ENCODE data around the gene TNNI3K. TPM values are rescaled to one million over a fixed set of nuclear protein-coding genes. Genes with fewer than 3 reads are reported as not detected.
A peak's percentile ranks its signal among the peaks of the same experiment; 100 is the strongest.

The TNNI3K gene
- total and polyA plus RNA-seq, 2 of the 8 experiments (the other 6 are each of a cell fraction or from before 2014, with no cell fraction given), result 0.41 to 0.48 TPM

DNA sequence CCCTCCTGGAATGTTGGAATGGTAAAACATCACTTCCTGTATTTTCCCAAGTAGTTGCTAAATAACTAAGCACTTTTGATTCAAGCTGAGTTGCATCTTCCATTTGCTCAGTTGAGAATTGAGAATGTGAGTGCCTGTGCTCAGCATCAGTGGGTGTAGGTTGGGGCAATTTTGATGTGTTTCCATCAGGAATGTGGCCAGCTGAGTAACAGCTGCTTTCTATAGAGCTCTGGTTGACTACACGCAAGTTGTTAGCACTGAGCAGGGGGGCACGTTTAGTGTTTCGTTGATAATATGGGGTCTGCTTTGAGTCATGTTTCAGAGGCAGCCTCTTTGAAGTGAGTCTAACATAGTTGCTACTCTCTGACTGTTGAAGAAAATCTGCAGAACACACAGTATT lies 235.7 kb downstream of the TNNI3K start:
- CTCF ChIA-PET (ENCODE audit: partially characterized antibody), result interaction anchor here (0.7 to 4.3 kb wide), 6 partner anchors 9 to 631 kb away, joined by 3 to 27 read pairs (median 3); no protein-coding TSS in a partner anchor
- no peak overlapping the region for H2AK5ac ChIP-seq (ENCODE audit: low read depth, low read length)
- H3K14ac ChIP-seq (ENCODE audit: insufficient read length), result no peak overlapping the region
- H2BK5ac ChIP-seq (ENCODE audit: low read depth, low read length), result no peak overlapping the region
- 0 out of 2 replicates have a peak overlapping the region, but pooled peaks have one; percentile 77 for H2BK15ac ChIP-seq (ENCODE audit: low read length)
- H3K56ac ChIP-seq (replicated peaks; ENCODE audit: insufficient read length, low read depth, low read length), result no peak overlapping the region
- no peak overlapping the region for H2BK120ac ChIP-seq (replicated peaks; ENCODE audit: low read depth, low read length)
- no peak overlapping the region for H3K9ac ChIP-seq (replicated peaks in 1 of 4; ENCODE audit: extremely low read depth in 1 of 4, low read depth in 3 of 4, low read length in 3 of 4)
- POLR2A ChIA-PET (ENCODE audit: partially characterized antibody), result no interaction called here
- no peak overlapping the region for H3K4ac ChIP-seq (replicated peaks; ENCODE audit: insufficient read length, low read depth, low read length)
- no peak overlapping the region for H3K4me3 ChIP-seq (ENCODE audit: extremely low read depth in 1 of 4, insufficient read depth in 2 of 4, low read depth in 3 of 4, low read length in 4 of 4)
- WGBS, 2 experiments (ENCODE audit: extremely low coverage in 1 of 2, insufficient coverage in 1 of 2, insufficient read length in 1 of 2, insufficient replicate concordance in 2 of 2, low coverage in 1 of 2, low lambda C conversion rate in 2 of 2, missing lambda C conversion rate in 1 of 2), result 70% methylated on average over 3 of the region's 3 CpGs; no CpG with 5 or more reads in 1 of the 2 experiments
- no peak overlapping the region for H2BK12ac ChIP-seq (ENCODE audit: low read depth, low read length)
- H3K79me2 ChIP-seq (ENCODE audit: control insufficient read depth in 1 of 2, insufficient read depth in 2 of 2, low read length in 2 of 2), result no peaks in the 10 kb centered on the region
- no peak overlapping the region for H3K4me2 ChIP-seq (ENCODE audit: insufficient read depth in 1 of 2, low read depth in 2 of 2, low read length in 2 of 2)
- peak overlapping the region; percentile 74 for H2AFZ ChIP-seq (ENCODE audit: low read length)
- DNase-seq (ENCODE audit: low read depth in 1 of 2, low spot score in 2 of 2), result no peak
- H3K18ac ChIP-seq (ENCODE audit: extremely low read depth, low read length), result no peak overlapping the region
- H3K27me3 ChIP-seq (replicated peaks in 1 of 4; ENCODE audit: control insufficient read depth in 3 of 4, extremely low read depth in 1 of 4, insufficient read depth in 3 of 4, low read length in 3 of 4), result no peaks in the 10 kb centered on the region
- H4K91ac ChIP-seq (replicated peaks; ENCODE audit: insufficient read length, low read length), result no peak overlapping the region
- no peaks in the 10 kb centered on the region for H3K79me1 ChIP-seq (ENCODE audit: low read depth, low read length)
- H2BK20ac ChIP-seq (ENCODE audit: low read length), result no peak overlapping the region
- H3K23me2 ChIP-seq (ENCODE audit: low read depth, low read length), result no peaks in the 10 kb centered on the region
- no peak overlapping the region for H4K5ac ChIP-seq (ENCODE audit: insufficient read length, low read depth, low read length)
- no peaks in the 10 kb centered on the region for H3K36me3 ChIP-seq (ENCODE audit: control insufficient read depth in 2 of 4, insufficient read depth in 4 of 4, low read length in 3 of 4)
- peak; percentile 28 for FAIRE-seq
- H3K23ac ChIP-seq (ENCODE audit: insufficient read length), result no peak overlapping the region
- no peaks in the 10 kb centered on the region for H4K20me1 ChIP-seq (replicated peaks in 1 of 2; ENCODE audit: control insufficient read depth in 1 of 2, insufficient read depth in 2 of 2, low read length in 2 of 2)
- H3K9me3 ChIP-seq (ENCODE audit: insufficient read depth in 2 of 2, low read depth in 1 of 2, low read length in 1 of 2), result no peaks in the 10 kb centered on the region
- H3K27ac ChIP-seq (ENCODE audit: low read depth, low read length), result no peak overlapping the region
- no peak overlapping the region for H4K8ac ChIP-seq (ENCODE audit: extremely low read depth, insufficient read depth, low read length)
- H3K4me1 ChIP-seq (replicated peaks in 1 of 4; ENCODE audit: control insufficient read depth in 3 of 4, insufficient read depth in 4 of 4, low read length in 3 of 4), result peaks cover 0 to 5% (median 0%) of the 10 kb centered on the region in 4 experiments; a peak in 2 of 7 replicates
- TF ChIP-seq, protein P1, sequence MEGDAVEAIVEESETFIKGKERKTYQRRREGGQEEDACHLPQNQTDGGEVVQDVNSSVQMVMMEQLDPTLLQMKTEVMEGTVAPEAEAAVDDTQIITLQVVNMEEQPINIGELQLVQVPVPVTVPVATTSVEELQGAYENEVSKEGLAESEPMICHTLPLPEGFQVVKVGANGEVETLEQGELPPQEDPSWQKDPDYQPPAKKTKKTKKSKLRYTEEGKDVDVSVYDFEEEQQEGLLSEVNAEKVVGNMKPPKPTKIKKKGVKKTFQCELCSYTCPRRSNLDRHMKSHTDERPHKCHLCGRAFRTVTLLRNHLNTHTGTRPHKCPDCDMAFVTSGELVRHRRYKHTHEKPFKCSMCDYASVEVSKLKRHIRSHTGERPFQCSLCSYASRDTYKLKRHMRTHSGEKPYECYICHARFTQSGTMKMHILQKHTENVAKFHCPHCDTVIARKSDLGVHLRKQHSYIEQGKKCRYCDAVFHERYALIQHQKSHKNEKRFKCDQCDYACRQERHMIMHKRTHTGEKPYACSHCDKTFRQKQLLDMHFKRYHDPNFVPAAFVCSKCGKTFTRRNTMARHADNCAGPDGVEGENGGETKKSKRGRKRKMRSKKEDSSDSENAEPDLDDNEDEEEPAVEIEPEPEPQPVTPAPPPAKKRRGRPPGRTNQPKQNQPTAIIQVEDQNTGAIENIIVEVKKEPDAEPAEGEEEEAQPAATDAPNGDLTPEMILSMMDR (IDR thresholded peaks at IDR 0.05; ENCODE audit: control extremely low read depth in 1 of 3, insufficient read depth in 1 of 3, low read depth in 1 of 3, low read length in 3 of 3), result no peak
- TF ChIP-seq SIN3A (conservative IDR thresholded peaks at IDR 0.05 in 1 of 2, IDR thresholded peaks at IDR 0.05 in 1 of 2; ENCODE audit: low read depth in 1 of 2, low read length in 2 of 2) (no peak), RAD21 (IDR thresholded peaks at IDR 0.05 in 1 of 2, conservative IDR thresholded peaks at IDR 0.05 in 1 of 2; ENCODE audit: low read depth in 2 of 2, low read length in 2 of 2) (no peak), KDM4A (IDR thresholded peaks at IDR 0.05; ENCODE audit: low read depth, low read length, severe bottlenecking) (no peak)

Measured in H1 (cell line).